Thoracic aorta (tissue), 2 donors: ENCODE measurements around the gene VMAC. TPM values are rescaled to one million over a fixed set of nuclear protein-coding genes. Genes with fewer than 3 reads are reported as not detected.

ENCODE experiments used
- ATAC-seq: fragments of 150-250 bp; one replicate; pipeline ENCODE4 v1.8.0; 2017; ENCODE audit warnings: low read depth; ENCODE audit not compliant: insufficient number of reproducible peaks, low FRiP score
- DNase-seq: peaks from one replicate; pipeline ENCODE4 v3.0.0-alpha.2; 2020; ENCODE audit warnings: low spot score
- H3K27ac ChIP-seq, 2 donors: fragments of 200-600 bp; sonication (generic); 1 replicate in 1 of 2; 2 replicates in 1 of 2; pipeline ENCODE4 v1.5.1; 2016; ENCODE audit warnings: mild to moderate bottlenecking in 2 of 2, moderate library complexity in 2 of 2
- H3K27me3 ChIP-seq: fragments of 200-600 bp; sonication (generic); replicated peaks from 2 replicates; pipeline ENCODE4 v1.6.0; 2016; ENCODE audit warnings: mild to moderate bottlenecking; ENCODE audit not compliant: insufficient read depth
- H3K36me3 ChIP-seq: fragments of 200-600 bp; sonication (generic); one replicate; pipeline ENCODE4 v1.5.1; 2016
- H3K4me1 ChIP-seq, 2 donors: fragments of 200-600 bp; sonication (generic); 1 replicate in 1 of 2; 2 replicates in 1 of 2; pipeline versions ENCODE4 v1.5.1 to v1.6.0; 2016; ENCODE audit warnings: low read depth in 2 of 2, mild to moderate bottlenecking in 1 of 2; ENCODE audit not compliant: control insufficient read depth in 1 of 2
- H3K4me3 ChIP-seq: fragments of 200-600 bp; sonication (generic); 2 replicates; pipeline ENCODE4 v1.5.1; 2016; ENCODE audit warnings: mild to moderate bottlenecking
- H3K9me3 ChIP-seq: fragments of 200-600 bp; sonication (generic); 2 replicates; pipeline ENCODE4 v1.5.1; 2016
- CTCF ChIP-seq: fragments of 200-600 bp; sonication (generic); IDR thresholded peaks from one replicate; pipeline ENCODE4 v1.5.1; 2019; ENCODE audit warnings: antibody characterized with exemption
- total RNA-seq, 2 donors: library from RNA; depleted of rRNA; stranded (reverse); fragments of >200 nt; gene quantifications; one replicate each; pipeline versions ENCODE4 v1.1.0 to v1.2.3, GENCODE V29; 2016

The VMAC gene
- total RNA-seq, 2 donors from 2014 or later: 13.3 to 13.6 TPM

- peaks cover 14 to 35% of the 10 kb centered on the region in 2 donors for H3K4me1 ChIP-seq
- no peak for DNase-seq
- peak overlapping the region in 1 of 2 donors; percentile 40 for H3K27ac ChIP-seq
- H3K36me3 ChIP-seq: peaks cover 20% of the 10 kb centered on the region
- peak overlapping the region; percentile 10 for H3K4me3 ChIP-seq
- TF ChIP-seq CTCF: no peak
- ATAC-seq: no peak
- no peaks in the 10 kb centered on the region for H3K27me3 ChIP-seq
- H3K9me3 ChIP-seq: no peaks in the 10 kb centered on the region
Measured at GRCh38 chr19:5894704-5895349, 9.8 kb upstream of the VMAC start.

GRCh38 chr19:5895409-5895808 lies 9.3 kb upstream of the VMAC start:
- peaks cover 14 to 35% of the 10 kb centered on the region in 2 donors for H3K4me1 ChIP-seq
- no peak overlapping the region for H3K4me3 ChIP-seq
- peak overlapping the region in 1 of 2 donors; percentile 40 for H3K27ac ChIP-seq

GRCh38 chr19:5895890-5896289 lies 8.8 kb upstream of the VMAC start:
- Histone ChIP-seq H3K4me1 (peaks cover 14 to 35% of the 10 kb centered on the region in 2 donors), H3K9me3 (no peaks in the 10 kb centered on the region), H3K36me3 (peaks cover 20% of the 10 kb centered on the region), H3K27ac (no peak overlapping the region), H3K4me3 (no peak overlapping the region), H3K27me3 (no peaks in the 10 kb centered on the region)
- ATAC-seq (no peak), DNase-seq (no peak)
- TF ChIP-seq CTCF: no peak

More at GRCh38 chr19:5895409-5895808, 9.3 kb upstream of the VMAC start:
- no peak for TF ChIP-seq CTCF
- Histone ChIP-seq H3K9me3 (no peaks in the 10 kb centered on the region), H3K27me3 (no peaks in the 10 kb centered on the region), H3K36me3 (peaks cover 20% of the 10 kb centered on the region)
- DNase-seq: no peak
- ATAC-seq: no peak

- TF ChIP-seq CTCF: no peak
- ATAC-seq (no peak), DNase-seq (no peak)
- Histone ChIP-seq H3K36me3 (peaks cover 20% of the 10 kb centered on the region), H3K4me3 (no peak overlapping the region), H3K27me3 (no peaks in the 10 kb centered on the region), H3K4me1 (peaks cover 14 to 35% of the 10 kb centered on the region in 2 donors), H3K27ac (no peak overlapping the region), H3K9me3 (no peaks in the 10 kb centered on the region)
Measured at GRCh38 chr19:5896365-5897076, 8.2 kb upstream of the VMAC start.

GRCh38 chr19:5897189-5897969 lies 7.3 kb upstream of the VMAC start:
- Histone ChIP-seq H3K27me3 (no peaks in the 10 kb centered on the region), H3K36me3 (peaks cover 20% of the 10 kb centered on the region), H3K4me3 (no peak overlapping the region), H3K4me1 (peaks cover 18 to 33% of the 10 kb centered on the region in 2 donors), H3K27ac (no peak overlapping the region), H3K9me3 (no peaks in the 10 kb centered on the region)
- ATAC-seq (no peak), DNase-seq (no peak)
- TF ChIP-seq CTCF: no peak
